ENCODE results near the gene AEBP1. TPM values are rescaled to one million over a fixed set of nuclear protein-coding genes. Genes with fewer than 3 reads are reported as not detected.

Gene AEBP1
- total RNA-seq, 2 donors from 2014 or later: 1.2 to 5.3 TPM

GRCh38 chr7:44101966-44102845 is 1.9 kb upstream of the AEBP1 start:
- Mint-ChIP-seq H3K27me3 (peaks cover 18% of the 10 kb centered on the region), H3K4me3 (no peak overlapping the region), H3K36me3 (ENCODE audit: low read depth) (no peaks in the 10 kb centered on the region), H3K27ac (no peak overlapping the region), H3K9me3 (no peaks in the 10 kb centered on the region), H3K4me1 (no peaks in the 10 kb centered on the region)
- ATAC-seq (replicated peaks): no peak

GRCh38 chr7:44102846-44103565 is 1.1 kb upstream of the AEBP1 start:
- peak overlapping the region; percentile 10 for H3K27ac Mint-ChIP-seq
- H3K4me1 Mint-ChIP-seq: no peaks in the 10 kb centered on the region
- peaks cover 18% of the 10 kb centered on the region for H3K27me3 Mint-ChIP-seq
- no peaks in the 10 kb centered on the region for H3K9me3 Mint-ChIP-seq
- peak overlapping the region; percentile 64 for H3K4me3 Mint-ChIP-seq
- no peak for ATAC-seq (replicated peaks)
- no peaks in the 10 kb centered on the region for H3K36me3 Mint-ChIP-seq (ENCODE audit: low read depth)

- no peaks in the 10 kb centered on the region for H3K4me1 Mint-ChIP-seq
- peaks cover 18% of the 10 kb centered on the region for H3K27me3 Mint-ChIP-seq
- H3K27ac Mint-ChIP-seq: peak overlapping the region; percentile 10
- H3K36me3 Mint-ChIP-seq (ENCODE audit: low read depth): no peaks in the 10 kb centered on the region
- no peaks in the 10 kb centered on the region for H3K9me3 Mint-ChIP-seq
- ATAC-seq (replicated peaks): no peak
- H3K4me3 Mint-ChIP-seq: peak overlapping the region; percentile 64
Measured at GRCh38 chr7:44103566-44103922, 601 bp upstream of the AEBP1 start.

GRCh38 chr7:44104860-44105771 is 971 bp downstream of the AEBP1 start:
- H3K9me3 Mint-ChIP-seq: no peaks in the 10 kb centered on the region
- no peak overlapping the region for H3K27ac Mint-ChIP-seq
- peak overlapping the region; percentile 27 for H3K4me3 Mint-ChIP-seq
- no peaks in the 10 kb centered on the region for H3K36me3 Mint-ChIP-seq (ENCODE audit: low read depth)
- peak; percentile 17 for ATAC-seq (replicated peaks)
- peaks cover 18% of the 10 kb centered on the region for H3K27me3 Mint-ChIP-seq
- H3K4me1 Mint-ChIP-seq: no peaks in the 10 kb centered on the region

- ATAC-seq (replicated peaks): no peak
- peaks cover 18% of the 10 kb centered on the region for H3K27me3 Mint-ChIP-seq
- H3K36me3 Mint-ChIP-seq (ENCODE audit: low read depth): no peaks in the 10 kb centered on the region
- H3K4me3 Mint-ChIP-seq: peak overlapping the region; percentile 27
- H3K9me3 Mint-ChIP-seq: no peaks in the 10 kb centered on the region
- H3K27ac Mint-ChIP-seq: no peak overlapping the region
- H3K4me1 Mint-ChIP-seq: no peaks in the 10 kb centered on the region
Measured at GRCh38 chr7:44105832-44106231, 1.7 kb downstream of the AEBP1 start.

GRCh38 chr7:44106311-44107065 is 2.3 kb downstream of the AEBP1 start:
- Mint-ChIP-seq H3K9me3 (no peaks in the 10 kb centered on the region), H3K27ac (no peak overlapping the region), H3K4me1 (no peaks in the 10 kb centered on the region), H3K4me3 (no peak overlapping the region), H3K27me3 (peaks cover 18% of the 10 kb centered on the region), H3K36me3 (ENCODE audit: low read depth) (no peaks in the 10 kb centered on the region)
- no peak for ATAC-seq (replicated peaks)

GRCh38 chr7:44107116-44107960 is 3.2 kb downstream of the AEBP1 start:
- H3K4me1 Mint-ChIP-seq: no peaks in the 10 kb centered on the region
- H3K36me3 Mint-ChIP-seq (ENCODE audit: low read depth): no peaks in the 10 kb centered on the region
- peaks cover 18% of the 10 kb centered on the region for H3K27me3 Mint-ChIP-seq
- H3K4me3 Mint-ChIP-seq: no peak overlapping the region
- no peaks in the 10 kb centered on the region for H3K9me3 Mint-ChIP-seq
- H3K27ac Mint-ChIP-seq: no peak overlapping the region
- ATAC-seq (replicated peaks): no peak

GRCh38 chr7:44107961-44108767 is 4.0 kb downstream of the AEBP1 start:
- H3K27ac Mint-ChIP-seq: no peak overlapping the region
- H3K4me1 Mint-ChIP-seq: no peaks in the 10 kb centered on the region
- no peaks in the 10 kb centered on the region for H3K9me3 Mint-ChIP-seq
- no peak for ATAC-seq (replicated peaks)
- no peaks in the 10 kb centered on the region for H3K36me3 Mint-ChIP-seq (ENCODE audit: low read depth)
- H3K27me3 Mint-ChIP-seq: peaks cover 16% of the 10 kb centered on the region
- no peak overlapping the region for H3K4me3 Mint-ChIP-seq

- peaks cover 12% of the 10 kb centered on the region for H3K27me3 Mint-ChIP-seq
- no peaks in the 10 kb centered on the region for H3K9me3 Mint-ChIP-seq
- no peak overlapping the region for H3K27ac Mint-ChIP-seq
- H3K4me3 Mint-ChIP-seq: no peak overlapping the region
- peaks cover 4% of the 10 kb centered on the region for H3K36me3 Mint-ChIP-seq (ENCODE audit: low read depth)
- ATAC-seq (replicated peaks): no peak
- no peaks in the 10 kb centered on the region for H3K4me1 Mint-ChIP-seq
Measured at GRCh38 chr7:44108768-44109750, 4.9 kb downstream of the AEBP1 start.

- no peak for ATAC-seq (replicated peaks)
- Mint-ChIP-seq H3K4me1 (no peaks in the 10 kb centered on the region), H3K9me3 (no peaks in the 10 kb centered on the region), H3K36me3 (ENCODE audit: low read depth) (peaks cover 13% of the 10 kb centered on the region), H3K27me3 (peaks cover 12% of the 10 kb centered on the region), H3K4me3 (no peak overlapping the region), H3K27ac (no peak overlapping the region)
Measured at GRCh38 chr7:44109991-44110390, 5.8 kb downstream of the AEBP1 start.

GRCh38 chr7:44110719-44111635 is 6.8 kb downstream of the AEBP1 start:
- no peaks in the 10 kb centered on the region for H3K4me1 Mint-ChIP-seq
- H3K9me3 Mint-ChIP-seq: no peaks in the 10 kb centered on the region
- peaks cover 4% of the 10 kb centered on the region for H3K27me3 Mint-ChIP-seq
- no peak for ATAC-seq (replicated peaks)
- no peak overlapping the region for H3K4me3 Mint-ChIP-seq
- H3K27ac Mint-ChIP-seq: no peak overlapping the region
- H3K36me3 Mint-ChIP-seq (ENCODE audit: low read depth): peaks cover 23% of the 10 kb centered on the region
